H4 (cell line): Measurements from ENCODE around the gene THAP11. TPM values are rescaled to one million over a fixed set of nuclear protein-coding genes. Genes with fewer than 3 reads are reported as not detected.
"Not testable (repeated sequence)": the region's sequence is repeated elsewhere in the genome, so short reads cannot be mapped to it uniquely, and the experiment has no call there.

ENCODE experiments used
- DNase-seq: peaks from one replicate; pipeline ENCODE4 v3.0.0-alpha.2; 2015; ENCODE audit warnings: low spot score
- total RNA-seq: library from RNA; depleted of rRNA; stranded (reverse); fragments of >200 nt; shearing (Covaris generic); gene quantifications from 2 replicates; pipeline ENCODE4 v1.2.3, GENCODE V29; 2014

The THAP11 gene
- total RNA-seq, 1 experiment from 2014 or later: 43.7 TPM

- no peak for DNase-seq
Observed at GRCh38 chr16:67862623-67863583, 20.8 kb downstream of the THAP11 start.

GRCh38 chr16:67864044-67864443 lies 21.9 kb downstream of the THAP11 start:
- not testable (repeated sequence) for DNase-seq

- no peak for DNase-seq
Observed at GRCh38 chr16:67864594-67864993, 22.5 kb downstream of the THAP11 start.

GRCh38 chr16:67865318-67865717 lies 23.2 kb downstream of the THAP11 start:
- DNase-seq: no peak

- no peak for DNase-seq
Observed at GRCh38 chr16:67868290-67868689, 26.2 kb downstream of the THAP11 start.

- no peak for DNase-seq
Observed at GRCh38 chr16:67869653-67870052, 27.5 kb downstream of the THAP11 start.

- no peak for DNase-seq
Observed at GRCh38 chr16:67871256-67871655, 29.1 kb downstream of the THAP11 start.

- DNase-seq: no peak
Observed at GRCh38 chr16:67872131-67872630, 30.1 kb downstream of the THAP11 start.

- DNase-seq: peak; percentile 48
Observed at GRCh38 chr16:67872631-67873434, 30.7 kb downstream of the THAP11 start, which contains the start of gene EDC4. TSS of gene EDC4 (plus strand) at chr16:67873052. CDS start at chr16:67873262, 210 bp downstream.

GRCh38 chr16:67873435-67874370 lies 31.6 kb downstream of the THAP11 start:
- DNase-seq: no peak

- no peak for DNase-seq
Observed at GRCh38 chr16:67874372-67874771, 32.3 kb downstream of the THAP11 start.

- DNase-seq: no peak
Observed at GRCh38 chr16:67877064-67877463, 34.9 kb downstream of the THAP11 start.

GRCh38 chr16:67878232-67878631 lies 36.1 kb downstream of the THAP11 start:
- DNase-seq: no peak

GRCh38 chr16:67878846-67879245 lies 36.7 kb downstream of the THAP11 start:
- DNase-seq: no peak

- no peak for DNase-seq
Observed at GRCh38 chr16:67879462-67879861, 37.3 kb downstream of the THAP11 start.

- DNase-seq: no peak
Observed at GRCh38 chr16:67879936-67880335, 37.8 kb downstream of the THAP11 start.

GRCh38 chr16:67880584-67880983 lies 38.5 kb downstream of the THAP11 start:
- no peak for DNase-seq

- DNase-seq: no peak
Observed at GRCh38 chr16:67881621-67882161, 39.6 kb downstream of the THAP11 start.

- DNase-seq: no peak
Observed at GRCh38 chr16:67882374-67883145, 40.4 kb downstream of the THAP11 start.
